ENCODE results near the gene NEO1. TPM values are rescaled to one million over a fixed set of nuclear protein-coding genes. Genes with fewer than 3 reads are reported as not detected.

NEO1 gene
- polyA plus RNA-seq, 1 of the 3 experiments (the other 2 are of a cell fraction), result 13.1 TPM

DNA sequence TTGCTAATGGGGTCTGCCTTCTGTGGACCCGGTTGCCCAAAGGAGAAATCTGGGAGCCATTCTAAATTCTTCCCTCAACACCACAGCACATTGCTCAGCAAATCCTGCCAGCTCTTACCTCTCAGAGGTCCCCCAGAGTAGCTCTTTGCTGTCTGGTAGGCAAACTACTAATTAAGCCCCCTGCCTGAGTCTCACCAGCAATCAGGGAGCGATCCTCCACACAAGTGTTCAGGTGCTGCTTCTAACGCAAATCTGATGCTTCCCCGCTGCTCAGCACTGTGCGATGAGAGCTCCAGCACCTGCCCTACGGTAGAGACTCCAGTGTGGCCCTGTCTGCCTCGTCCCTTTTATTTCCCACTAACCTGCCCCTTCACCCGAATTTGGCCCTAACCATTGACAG is 256.0 kb downstream of the NEO1 start:
- TF ChIP-seq NFIC (IDR thresholded peaks at IDR 0.05; ENCODE audit: borderline replicate concordance) (no peak), FOXM1 (IDR thresholded peaks at IDR 0.05; ENCODE audit: low read depth) (no peak), TAF1 (IDR thresholded peaks at IDR 0.05; ENCODE audit: borderline replicate concordance, low read depth, low read length) (no peak), CHD2 (IDR thresholded peaks at IDR 0.05; ENCODE audit: low read length, partially characterized antibody) (no peak), SMC3 (IDR thresholded peaks at IDR 0.05; ENCODE audit: low read depth, low read length) (no peak), TCF12 (IDR thresholded peaks at IDR 0.05) (no peak), TEAD4 (IDR thresholded peaks at IDR 0.05; ENCODE audit: borderline replicate concordance, insufficient read depth) (no peak), NRF1 (IDR thresholded peaks at IDR 0.05; ENCODE audit: low read depth, low read length) (no peak), SIN3A (IDR thresholded peaks at IDR 0.05; ENCODE audit: borderline replicate concordance, low read depth, low read length) (no peak), EZH2phosphoT487 (IDR thresholded peaks at IDR 0.05; ENCODE audit: borderline replicate concordance, low read depth) (no peak), GATA2 (CRISPR knock-in tag; IDR thresholded peaks at IDR 0.05) (no peak), RXRA (IDR thresholded peaks at IDR 0.05; ENCODE audit: borderline replicate concordance, low read depth) (no peak)
- TF ChIP-seq, protein P1, sequence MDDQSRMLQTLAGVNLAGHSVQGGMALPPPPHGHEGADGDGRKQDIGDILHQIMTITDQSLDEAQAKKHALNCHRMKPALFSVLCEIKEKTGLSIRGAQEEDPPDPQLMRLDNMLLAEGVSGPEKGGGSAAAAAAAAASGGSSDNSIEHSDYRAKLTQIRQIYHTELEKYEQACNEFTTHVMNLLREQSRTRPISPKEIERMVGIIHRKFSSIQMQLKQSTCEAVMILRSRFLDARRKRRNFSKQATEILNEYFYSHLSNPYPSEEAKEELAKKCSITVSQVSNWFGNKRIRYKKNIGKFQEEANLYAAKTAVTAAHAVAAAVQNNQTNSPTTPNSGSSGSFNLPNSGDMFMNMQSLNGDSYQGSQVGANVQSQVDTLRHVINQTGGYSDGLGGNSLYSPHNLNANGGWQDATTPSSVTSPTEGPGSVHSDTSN (IDR thresholded peaks at IDR 0.05), result no peak
- TF ChIP-seq, protein P2, sequence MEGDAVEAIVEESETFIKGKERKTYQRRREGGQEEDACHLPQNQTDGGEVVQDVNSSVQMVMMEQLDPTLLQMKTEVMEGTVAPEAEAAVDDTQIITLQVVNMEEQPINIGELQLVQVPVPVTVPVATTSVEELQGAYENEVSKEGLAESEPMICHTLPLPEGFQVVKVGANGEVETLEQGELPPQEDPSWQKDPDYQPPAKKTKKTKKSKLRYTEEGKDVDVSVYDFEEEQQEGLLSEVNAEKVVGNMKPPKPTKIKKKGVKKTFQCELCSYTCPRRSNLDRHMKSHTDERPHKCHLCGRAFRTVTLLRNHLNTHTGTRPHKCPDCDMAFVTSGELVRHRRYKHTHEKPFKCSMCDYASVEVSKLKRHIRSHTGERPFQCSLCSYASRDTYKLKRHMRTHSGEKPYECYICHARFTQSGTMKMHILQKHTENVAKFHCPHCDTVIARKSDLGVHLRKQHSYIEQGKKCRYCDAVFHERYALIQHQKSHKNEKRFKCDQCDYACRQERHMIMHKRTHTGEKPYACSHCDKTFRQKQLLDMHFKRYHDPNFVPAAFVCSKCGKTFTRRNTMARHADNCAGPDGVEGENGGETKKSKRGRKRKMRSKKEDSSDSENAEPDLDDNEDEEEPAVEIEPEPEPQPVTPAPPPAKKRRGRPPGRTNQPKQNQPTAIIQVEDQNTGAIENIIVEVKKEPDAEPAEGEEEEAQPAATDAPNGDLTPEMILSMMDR (IDR thresholded peaks at IDR 0.05), result no peak
- TF ChIP-seq, protein P3, sequence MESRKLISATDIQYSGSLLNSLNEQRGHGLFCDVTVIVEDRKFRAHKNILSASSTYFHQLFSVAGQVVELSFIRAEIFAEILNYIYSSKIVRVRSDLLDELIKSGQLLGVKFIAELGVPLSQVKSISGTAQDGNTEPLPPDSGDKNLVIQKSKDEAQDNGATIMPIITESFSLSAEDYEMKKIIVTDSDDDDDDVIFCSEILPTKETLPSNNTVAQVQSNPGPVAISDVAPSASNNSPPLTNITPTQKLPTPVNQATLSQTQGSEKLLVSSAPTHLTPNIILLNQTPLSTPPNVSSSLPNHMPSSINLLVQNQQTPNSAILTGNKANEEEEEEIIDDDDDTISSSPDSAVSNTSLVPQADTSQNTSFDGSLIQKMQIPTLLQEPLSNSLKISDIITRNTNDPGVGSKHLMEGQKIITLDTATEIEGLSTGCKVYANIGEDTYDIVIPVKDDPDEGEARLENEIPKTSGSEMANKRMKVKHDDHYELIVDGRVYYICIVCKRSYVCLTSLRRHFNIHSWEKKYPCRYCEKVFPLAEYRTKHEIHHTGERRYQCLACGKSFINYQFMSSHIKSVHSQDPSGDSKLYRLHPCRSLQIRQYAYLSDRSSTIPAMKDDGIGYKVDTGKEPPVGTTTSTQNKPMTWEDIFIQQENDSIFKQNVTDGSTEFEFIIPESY (IDR thresholded peaks at IDR 0.05; ENCODE audit: borderline replicate concordance, low read depth), result no peak
- TF ChIP-seq, protein P4, sequence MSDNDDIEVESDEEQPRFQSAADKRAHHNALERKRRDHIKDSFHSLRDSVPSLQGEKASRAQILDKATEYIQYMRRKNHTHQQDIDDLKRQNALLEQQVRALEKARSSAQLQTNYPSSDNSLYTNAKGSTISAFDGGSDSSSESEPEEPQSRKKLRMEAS (IDR thresholded peaks at IDR 0.05; ENCODE audit: low read depth), result no peak
- POLR2A ChIA-PET, result no interaction called here
- Histone ChIP-seq H3K36me3 (replicated peaks in 1 of 2; ENCODE audit: control insufficient read depth in 1 of 2, insufficient read depth in 2 of 2, low read length in 1 of 2) (peaks cover 0 to 6% of the 10 kb centered on the region in 2 experiments), H3K79me2 (ENCODE audit: insufficient read depth) (no peaks in the 10 kb centered on the region), H3K9ac (no peak overlapping the region), H3K9me3 (no peaks in the 10 kb centered on the region), H3K4me1 (ENCODE audit: control insufficient read depth in 1 of 2, insufficient read depth in 2 of 2, low read depth in 1 of 2, low read length in 1 of 2) (peaks cover 0 to 8% of the 10 kb centered on the region in 2 experiments; a peak in 1 of 4 replicates), H3K27me3 (ENCODE audit: insufficient read depth) (no peaks in the 10 kb centered on the region), H3K27ac (ENCODE audit: low read depth in 2 of 2, low read length in 1 of 2) (no peak overlapping the region), H2AFZ (ENCODE audit: low read depth) (no peak overlapping the region), H3K9me2 (no peaks in the 10 kb centered on the region), H3K4me3 (ENCODE audit: low read depth in 2 of 2, low read length in 1 of 2) (no peak overlapping the region), H4K20me1 (ENCODE audit: insufficient read depth) (no peaks in the 10 kb centered on the region), H3K4me2 (no peak overlapping the region), H3F3A (replicated peaks; ENCODE audit: insufficient read depth) (no peaks in the 10 kb centered on the region)
- DNase-seq, result no peak
- CTCF ChIA-PET, result interaction anchor here (0.7 to 3.4 kb wide), 7 partner anchors 11 to 391 kb away, joined by 3 to 26 read pairs (median 5); no protein-coding TSS in a partner anchor
- WGBS (ENCODE audit: low lambda C conversion rate), result 91% methylated on average over 7 of the region's 8 CpGs
